Measurements from ENCODE around the gene ANKRD13C. TPM values are rescaled to one million over a fixed set of nuclear protein-coding genes. Genes with fewer than 3 reads are reported as not detected.

ANKRD13C gene
- total RNA-seq, 4 donors from 2014 or later, result 37.0 to 42.9 (median 38.1) TPM

DNA sequence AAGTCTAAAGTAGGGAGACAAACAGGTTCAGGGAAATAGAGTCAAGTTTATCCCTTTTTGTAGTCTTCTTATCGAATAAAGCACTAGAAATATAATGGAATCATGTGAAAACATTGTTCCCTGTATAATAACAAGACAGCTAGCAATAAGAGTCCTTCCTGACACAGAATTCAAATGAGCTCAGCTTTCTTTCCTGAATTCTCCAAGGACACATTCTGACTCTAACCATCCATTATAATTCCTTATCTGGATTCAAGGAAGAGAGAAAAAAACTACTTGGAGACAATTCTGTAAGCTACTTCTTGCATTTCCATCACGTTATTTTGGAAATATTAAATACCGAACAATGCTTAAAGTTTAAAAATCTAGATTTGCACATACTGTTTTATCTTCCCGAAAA is 58.8 kb downstream of the ANKRD13C start:
- H3K4me3 ChIP-seq, result no peak overlapping the region
- H3K36me3 ChIP-seq, result peaks cover 0 to 82% (median 4%) of the 10 kb centered on the region in 3 donors
- WGBS, 2 donors, result 90 to 91% methylated on average over 4 of the region's 4 CpGs
- H3K27ac ChIP-seq, result no peak overlapping the region
- no peak for TF ChIP-seq EP300 (IDR thresholded peaks at IDR 0.05)
- TF ChIP-seq, protein P1, sequence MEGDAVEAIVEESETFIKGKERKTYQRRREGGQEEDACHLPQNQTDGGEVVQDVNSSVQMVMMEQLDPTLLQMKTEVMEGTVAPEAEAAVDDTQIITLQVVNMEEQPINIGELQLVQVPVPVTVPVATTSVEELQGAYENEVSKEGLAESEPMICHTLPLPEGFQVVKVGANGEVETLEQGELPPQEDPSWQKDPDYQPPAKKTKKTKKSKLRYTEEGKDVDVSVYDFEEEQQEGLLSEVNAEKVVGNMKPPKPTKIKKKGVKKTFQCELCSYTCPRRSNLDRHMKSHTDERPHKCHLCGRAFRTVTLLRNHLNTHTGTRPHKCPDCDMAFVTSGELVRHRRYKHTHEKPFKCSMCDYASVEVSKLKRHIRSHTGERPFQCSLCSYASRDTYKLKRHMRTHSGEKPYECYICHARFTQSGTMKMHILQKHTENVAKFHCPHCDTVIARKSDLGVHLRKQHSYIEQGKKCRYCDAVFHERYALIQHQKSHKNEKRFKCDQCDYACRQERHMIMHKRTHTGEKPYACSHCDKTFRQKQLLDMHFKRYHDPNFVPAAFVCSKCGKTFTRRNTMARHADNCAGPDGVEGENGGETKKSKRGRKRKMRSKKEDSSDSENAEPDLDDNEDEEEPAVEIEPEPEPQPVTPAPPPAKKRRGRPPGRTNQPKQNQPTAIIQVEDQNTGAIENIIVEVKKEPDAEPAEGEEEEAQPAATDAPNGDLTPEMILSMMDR (IDR thresholded peaks at IDR 0.05), result no peak
- DNase-seq (ENCODE audit: low spot score in 2 of 2), result no peak
- H3K27me3 ChIP-seq, result no peaks in the 10 kb centered on the region
- H3K9me3 ChIP-seq, result no peaks in the 10 kb centered on the region
- H3K4me1 ChIP-seq, result no peaks in the 10 kb centered on the region

DNA sequence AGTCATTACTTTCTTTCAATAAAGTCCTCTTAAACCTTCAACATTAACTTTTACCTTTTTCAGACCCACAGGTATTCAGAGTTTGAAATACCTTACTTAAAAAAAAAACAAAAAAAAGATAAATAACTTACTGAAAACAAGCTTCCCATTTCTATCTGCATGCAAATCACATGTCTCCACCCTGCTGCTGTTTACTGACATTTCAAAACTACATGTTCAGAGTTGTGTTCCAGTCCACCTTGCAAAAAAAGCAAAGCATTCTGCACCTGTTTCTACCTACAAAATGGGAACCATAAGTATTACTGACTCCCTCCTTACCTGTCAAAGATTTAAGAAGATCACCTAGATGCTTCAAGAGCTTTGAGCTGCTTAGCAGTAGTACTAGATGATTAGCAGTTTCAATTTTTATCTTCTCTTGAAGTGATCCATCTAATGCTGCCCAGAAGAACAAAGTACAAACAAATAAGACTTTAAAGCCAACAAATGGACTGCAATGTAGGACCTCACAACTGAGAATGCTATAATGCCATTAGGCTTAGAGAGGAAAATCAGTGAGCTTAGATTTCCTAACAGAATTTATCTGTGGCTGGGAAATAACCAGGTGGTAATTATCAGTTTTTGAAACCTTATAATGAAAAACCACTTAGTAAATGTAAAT is 61.2 kb downstream of the ANKRD13C start:
- no peak for DNase-seq (ENCODE audit: low spot score in 2 of 2)
- Histone ChIP-seq H3K4me3 (no peak overlapping the region), H3K36me3 (peaks cover 0 to 79% (median 4%) of the 10 kb centered on the region in 3 donors), H3K27ac (no peak overlapping the region), H3K9me3 (no peaks in the 10 kb centered on the region), H3K27me3 (no peaks in the 10 kb centered on the region), H3K4me1 (no peaks in the 10 kb centered on the region)
- no peak for TF ChIP-seq POLR2A (IDR thresholded peaks at IDR 0.05)
- no peak for TF ChIP-seq EP300 (IDR thresholded peaks at IDR 0.05)
- TF ChIP-seq, protein P1 (IDR thresholded peaks at IDR 0.05), result no peak

DNA sequence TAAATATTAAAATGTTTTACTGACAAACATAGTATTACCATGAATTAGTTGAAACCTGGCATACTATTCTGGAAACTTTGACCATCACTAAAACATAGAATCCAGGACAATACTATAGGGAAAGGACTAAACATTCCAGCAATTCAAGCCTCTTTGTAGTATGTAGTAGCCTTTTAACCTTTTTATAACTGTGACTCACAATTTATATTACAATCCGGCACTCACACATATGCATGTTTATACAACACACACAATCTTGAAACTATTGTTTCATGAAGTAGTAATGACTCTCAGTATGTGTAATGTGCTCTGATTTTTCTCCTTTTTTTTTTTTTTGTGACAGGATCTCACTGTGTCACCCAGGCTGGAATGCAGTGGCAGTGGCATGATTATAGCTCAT is 64.3 kb downstream of the ANKRD13C start:
- Histone ChIP-seq H3K36me3 (peaks cover 0 to 72% (median 4%) of the 10 kb centered on the region in 3 donors), H3K4me1 (no peaks in the 10 kb centered on the region), H3K9me3 (no peaks in the 10 kb centered on the region), H3K4me3 (no peak overlapping the region), H3K27ac (no peak overlapping the region), H3K27me3 (no peaks in the 10 kb centered on the region)
- 56% methylated on average over 1 of the region's 1 CpG for WGBS, 2 donors
- no peak for DNase-seq (ENCODE audit: low spot score in 2 of 2)
- TF ChIP-seq EP300 (IDR thresholded peaks at IDR 0.05) (no peak), POLR2A (IDR thresholded peaks at IDR 0.05) (no peak)

DNA sequence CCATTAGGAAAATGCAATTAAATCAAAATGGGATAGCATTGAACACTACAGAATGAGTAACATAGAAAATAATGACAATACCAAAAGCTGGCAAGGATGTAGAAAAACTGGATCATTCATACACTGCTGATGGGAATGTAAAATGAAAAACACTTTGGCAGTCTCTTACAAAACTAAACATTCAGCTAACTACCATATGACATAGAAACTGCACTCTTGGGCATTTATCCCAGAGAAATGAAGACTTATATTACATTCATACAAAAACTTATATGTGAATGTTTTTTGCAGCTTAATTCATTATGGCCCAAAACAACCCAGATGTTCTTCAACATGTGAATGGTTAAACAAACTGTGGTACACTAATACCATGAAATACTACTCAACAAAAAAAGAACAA is 66.4 kb downstream of the ANKRD13C start:
- DNase-seq (ENCODE audit: low spot score in 2 of 2), result no peak
- Histone ChIP-seq H3K27me3 (no peaks in the 10 kb centered on the region), H3K4me3 (no peak overlapping the region), H3K27ac (no peak overlapping the region), H3K36me3 (peaks cover 0 to 55% (median 4%) of the 10 kb centered on the region in 3 donors), H3K4me1 (no peaks in the 10 kb centered on the region), H3K9me3 (no peaks in the 10 kb centered on the region)
- TF ChIP-seq POLR2A (IDR thresholded peaks at IDR 0.05) (no peak), EP300 (IDR thresholded peaks at IDR 0.05) (no peak)
- TF ChIP-seq, protein P1 (IDR thresholded peaks at IDR 0.05), result no peak

DNA sequence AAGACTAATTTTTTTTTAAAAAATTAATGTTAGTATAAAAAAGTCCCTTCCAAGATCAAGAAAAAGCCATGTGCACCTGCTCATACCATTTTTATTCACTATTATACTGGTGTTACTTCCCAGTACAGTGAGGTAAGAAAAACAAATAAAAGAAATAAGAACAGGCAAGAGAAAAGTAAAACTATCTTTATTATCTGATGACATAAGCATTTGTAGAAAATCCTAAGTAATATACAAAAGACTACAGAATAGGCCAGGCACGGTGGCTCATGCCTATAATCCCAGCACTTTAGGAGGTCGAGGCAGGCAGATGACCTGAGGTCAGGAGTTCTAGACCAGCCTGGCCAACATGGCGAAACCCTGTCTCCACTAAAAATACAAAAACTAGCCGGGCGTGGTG is 68.1 kb downstream of the ANKRD13C start:
- Histone ChIP-seq H3K4me1 (no peaks in the 10 kb centered on the region), H3K27me3 (no peaks in the 10 kb centered on the region), H3K9me3 (no peaks in the 10 kb centered on the region), H3K27ac (no peak overlapping the region), H3K4me3 (no peak overlapping the region), H3K36me3 (peaks cover 0 to 43% (median 0%) of the 10 kb centered on the region in 3 donors)
- 86 to 88% methylated on average over 5 of the region's 5 CpGs for WGBS, 2 donors
- DNase-seq (ENCODE audit: low spot score in 2 of 2), result no peak
- TF ChIP-seq EP300 (IDR thresholded peaks at IDR 0.05) (no peak), POLR2A (IDR thresholded peaks at IDR 0.05) (no peak)
- TF ChIP-seq, protein P1 (IDR thresholded peaks at IDR 0.05), result no peak
